Vagina (tissue), 2 donors: ENCODE results near the gene TNKS1BP1. TPM values are rescaled to one million over a fixed set of nuclear protein-coding genes. Genes with fewer than 3 reads are reported as not detected.
A peak's percentile ranks its signal among the peaks of the same experiment; 100 is the strongest.

Experiments used
- DNase-seq, 2 donors: peaks; one replicate each; pipeline ENCODE4 v3.0.0-alpha.2; 2017; ENCODE audit errors: extremely low spot score in 2 of 2
- H3K27ac ChIP-seq: fragments of 200-600 bp; sonication (generic); one replicate; pipeline ENCODE4 v1.5.1; 2019
- H3K27me3 ChIP-seq: fragments of 200-600 bp; sonication (generic); one replicate; pipeline ENCODE4 v1.5.1; 2019
- H3K36me3 ChIP-seq, 2 donors: fragments of 200-600 bp; sonication (generic); one replicate each; pipeline ENCODE4 v1.5.1; 2017 to 2019
- H3K4me1 ChIP-seq: fragments of 200-600 bp; sonication (generic); one replicate; pipeline ENCODE4 v1.5.1; 2019
- H3K4me3 ChIP-seq, 2 donors: fragments of 200-600 bp; sonication (generic); 1 replicate in 1 of 2; 2 replicates in 1 of 2; pipeline ENCODE4 v1.5.1; 2016 to 2019
- H3K9me3 ChIP-seq: fragments of 200-600 bp; sonication (generic); one replicate; pipeline ENCODE4 v1.5.1; 2019
- POLR2A ChIP-seq, 2 donors: fragments of 450-650 bp; IDR thresholded peaks; one replicate each; pipeline ENCODE4 v1.6.1; 2017; ENCODE audit warnings: antibody characterized with exemption in 2 of 2, mild to moderate bottlenecking in 2 of 2, moderate library complexity in 2 of 2
- POLR2AphosphoS5 ChIP-seq, 2 donors: sonication (generic); formaldehyde crosslinking; IDR thresholded peaks; one replicate each; pipeline ENCODE4 v1.9.0; 2017; ENCODE audit warnings: antibody characterized with exemption in 2 of 2, mild to moderate bottlenecking in 2 of 2, low read depth in 1 of 2; ENCODE audit not compliant: insufficient read depth in 1 of 2
- intact Hi-C: fragments of 100-400 bp; cut with DNase I; formaldehyde crosslinking; loops from one replicate; pipeline ENCODE4 v1.15.1; 2023
- total RNA-seq: library from RNA; depleted of rRNA; stranded (reverse); fragments of >200 nt; gene quantifications from one replicate; pipeline ENCODE4 v1.2.3, GENCODE V29; 2016
- TF ChIP-seq, protein P1 (sequence below), 3 experiments: fragments of 450-650 bp in 2 of 3; fragments of 200-600 bp in 1 of 3; sonication (generic) in 1 of 3; IDR thresholded peaks; one replicate each; pipeline ENCODE4 v1.5.1; 2017 to 2019; ENCODE audit warnings: antibody characterized with exemption in 3 of 3, mild to moderate bottlenecking in 2 of 3, moderate library complexity in 2 of 3

TNKS1BP1 gene
- total RNA-seq, 1 donor from 2014 or later = 159 TPM

DNA sequence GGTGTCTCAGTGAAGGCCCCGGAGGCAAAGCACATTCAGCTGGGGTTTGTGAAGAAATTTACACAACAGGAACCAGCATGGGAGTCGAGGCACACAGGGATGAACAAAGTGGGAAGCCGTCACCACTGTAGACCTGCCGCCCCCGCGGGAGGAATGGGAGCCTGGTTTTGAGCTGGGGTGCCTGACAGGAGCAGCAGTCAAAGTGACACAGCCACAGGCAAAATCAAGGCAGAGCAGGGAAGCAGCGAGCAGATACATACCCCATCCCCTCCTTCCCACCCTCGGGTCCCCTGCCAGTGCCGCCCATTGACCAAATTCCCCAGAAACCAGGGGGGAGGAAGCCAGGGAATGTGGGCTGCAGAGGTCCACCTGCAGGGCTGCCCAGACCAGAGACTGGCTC, 34.2 kb upstream of the TNKS1BP1 start:
- intact Hi-C loops = no loop called here
- no peaks in the 10 kb centered on the region for H3K9me3 ChIP-seq
- TF ChIP-seq POLR2A (IDR thresholded peaks at IDR 0.05) (no peak), POLR2AphosphoS5 (IDR thresholded peaks at IDR 0.05; ENCODE audit: insufficient read depth in 1 of 2, low read depth in 1 of 2) (no peak)
- TF ChIP-seq, protein P1, sequence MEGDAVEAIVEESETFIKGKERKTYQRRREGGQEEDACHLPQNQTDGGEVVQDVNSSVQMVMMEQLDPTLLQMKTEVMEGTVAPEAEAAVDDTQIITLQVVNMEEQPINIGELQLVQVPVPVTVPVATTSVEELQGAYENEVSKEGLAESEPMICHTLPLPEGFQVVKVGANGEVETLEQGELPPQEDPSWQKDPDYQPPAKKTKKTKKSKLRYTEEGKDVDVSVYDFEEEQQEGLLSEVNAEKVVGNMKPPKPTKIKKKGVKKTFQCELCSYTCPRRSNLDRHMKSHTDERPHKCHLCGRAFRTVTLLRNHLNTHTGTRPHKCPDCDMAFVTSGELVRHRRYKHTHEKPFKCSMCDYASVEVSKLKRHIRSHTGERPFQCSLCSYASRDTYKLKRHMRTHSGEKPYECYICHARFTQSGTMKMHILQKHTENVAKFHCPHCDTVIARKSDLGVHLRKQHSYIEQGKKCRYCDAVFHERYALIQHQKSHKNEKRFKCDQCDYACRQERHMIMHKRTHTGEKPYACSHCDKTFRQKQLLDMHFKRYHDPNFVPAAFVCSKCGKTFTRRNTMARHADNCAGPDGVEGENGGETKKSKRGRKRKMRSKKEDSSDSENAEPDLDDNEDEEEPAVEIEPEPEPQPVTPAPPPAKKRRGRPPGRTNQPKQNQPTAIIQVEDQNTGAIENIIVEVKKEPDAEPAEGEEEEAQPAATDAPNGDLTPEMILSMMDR (IDR thresholded peaks at IDR 0.05) = no peak
- H3K4me1 ChIP-seq = peaks cover 18% of the 10 kb centered on the region
- no peaks in the 10 kb centered on the region for H3K36me3 ChIP-seq
- H3K27ac ChIP-seq = no peak overlapping the region
- DNase-seq = no peak
- no peaks in the 10 kb centered on the region for H3K27me3 ChIP-seq
- no peak overlapping the region for H3K4me3 ChIP-seq

DNA sequence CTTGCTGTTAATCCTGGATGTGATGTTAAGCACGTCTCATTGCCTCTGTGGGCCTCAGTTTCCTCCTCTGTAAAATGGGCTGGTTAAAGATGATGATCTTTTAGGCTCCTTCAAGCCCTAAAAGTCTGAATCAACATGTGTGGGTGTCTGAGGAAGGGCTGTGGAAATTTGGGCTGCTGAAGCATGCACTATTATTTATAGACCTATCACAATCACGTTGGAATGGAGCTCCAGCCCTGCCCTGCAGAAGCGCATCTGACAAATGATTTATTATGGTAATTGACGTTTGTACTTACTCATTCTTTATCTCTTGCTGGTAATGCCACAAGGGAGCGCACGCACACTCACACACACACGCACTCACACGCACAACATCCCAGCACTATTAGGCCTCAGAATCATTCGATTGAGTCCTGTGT, 33.8 kb upstream of the TNKS1BP1 start:
- H3K9me3 ChIP-seq = no peaks in the 10 kb centered on the region
- no peak overlapping the region for H3K4me3 ChIP-seq
- no peak for DNase-seq
- H3K27ac ChIP-seq = no peak overlapping the region
- H3K4me1 ChIP-seq = peaks cover 18% of the 10 kb centered on the region
- no peak for TF ChIP-seq POLR2AphosphoS5 (IDR thresholded peaks at IDR 0.05; ENCODE audit: insufficient read depth in 1 of 2, low read depth in 1 of 2)
- TF ChIP-seq POLR2A (IDR thresholded peaks at IDR 0.05) = no peak
- TF ChIP-seq, protein P1 (IDR thresholded peaks at IDR 0.05) = no peak
- intact Hi-C loops = no loop called here
- H3K27me3 ChIP-seq = no peaks in the 10 kb centered on the region
- no peaks in the 10 kb centered on the region for H3K36me3 ChIP-seq

DNA sequence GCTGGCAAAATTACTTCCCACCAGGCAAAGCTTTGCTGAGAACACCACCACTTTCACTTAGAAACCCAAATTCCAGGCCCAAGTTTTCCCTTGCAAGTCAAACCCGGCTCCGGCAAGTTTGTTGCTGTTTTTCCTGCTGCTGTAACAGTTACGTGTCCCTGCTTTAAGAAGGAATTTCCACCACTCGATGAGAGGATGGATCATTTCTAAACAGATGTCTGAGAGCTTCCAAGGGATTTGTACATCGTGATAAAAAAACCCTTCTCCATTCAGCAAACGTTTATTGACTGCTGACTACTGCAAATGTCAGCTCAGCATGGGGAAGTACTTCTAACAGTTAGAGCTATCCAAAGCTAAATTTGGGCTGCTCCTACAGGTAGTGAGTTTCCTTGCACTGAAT, 33.1 kb upstream of the TNKS1BP1 start:
- H3K27me3 ChIP-seq = no peaks in the 10 kb centered on the region
- intact Hi-C loops = no loop called here
- no peak for DNase-seq
- no peaks in the 10 kb centered on the region for H3K36me3 ChIP-seq
- H3K9me3 ChIP-seq = no peaks in the 10 kb centered on the region
- TF ChIP-seq POLR2AphosphoS5 (IDR thresholded peaks at IDR 0.05; ENCODE audit: insufficient read depth in 1 of 2, low read depth in 1 of 2) = no peak
- TF ChIP-seq, protein P1 (IDR thresholded peaks at IDR 0.05) = no peak
- no peak for TF ChIP-seq POLR2A (IDR thresholded peaks at IDR 0.05)
- H3K4me1 ChIP-seq = peaks cover 18% of the 10 kb centered on the region
- no peak overlapping the region for H3K4me3 ChIP-seq
- H3K27ac ChIP-seq = peak overlapping the region; percentile 33

DNA sequence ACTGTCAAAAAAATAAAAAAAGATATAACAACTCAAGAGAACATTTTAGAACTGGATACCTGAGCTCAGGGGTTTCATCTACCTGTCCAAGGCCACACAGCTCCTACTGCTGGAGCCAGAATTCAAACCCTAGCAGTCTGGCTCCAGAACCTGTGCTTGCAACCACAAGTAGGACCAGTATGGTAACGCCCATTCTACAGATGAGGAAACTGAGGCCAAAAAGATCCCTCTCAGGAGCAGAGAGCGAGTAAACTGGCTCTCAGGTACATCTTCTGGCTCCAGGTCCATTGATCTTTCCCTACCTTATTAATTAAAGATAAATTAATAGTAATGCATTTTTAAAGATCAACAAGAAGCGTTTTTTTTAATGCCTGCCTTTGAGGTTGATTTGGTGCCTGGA, 32.6 kb upstream of the TNKS1BP1 start:
- Histone ChIP-seq H3K4me1 (peaks cover 18% of the 10 kb centered on the region), H3K27me3 (no peaks in the 10 kb centered on the region), H3K36me3 (no peaks in the 10 kb centered on the region), H3K27ac (peak overlapping the region; percentile 33), H3K9me3 (no peaks in the 10 kb centered on the region), H3K4me3 (no peak overlapping the region)
- TF ChIP-seq POLR2AphosphoS5 (IDR thresholded peaks at IDR 0.05; ENCODE audit: insufficient read depth in 1 of 2, low read depth in 1 of 2) (no peak), POLR2A (IDR thresholded peaks at IDR 0.05) (no peak)
- TF ChIP-seq, protein P1 (IDR thresholded peaks at IDR 0.05) = no peak
- no peak for DNase-seq
- intact Hi-C loops = no loop called here

DNA sequence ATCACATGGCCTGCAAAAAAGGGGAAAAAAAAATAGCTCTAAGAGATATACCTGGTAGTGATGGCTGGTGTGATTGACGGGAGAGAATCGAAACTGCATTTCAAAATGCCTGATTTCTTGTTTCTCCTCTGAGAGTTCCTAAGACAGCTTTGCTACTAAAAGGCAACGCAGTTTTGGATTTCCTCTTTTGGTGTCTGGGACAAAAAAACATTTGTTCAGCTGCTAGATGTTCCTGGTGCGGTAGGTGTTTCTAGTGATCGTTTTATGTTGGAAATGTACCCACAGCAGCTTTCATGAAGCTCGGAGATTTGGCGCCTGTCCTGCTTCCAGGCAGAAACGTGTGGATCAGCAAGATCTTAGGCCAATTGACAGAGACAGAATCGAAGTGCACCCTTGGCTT, 31.5 kb upstream of the TNKS1BP1 start:
- Histone ChIP-seq H3K27me3 (no peaks in the 10 kb centered on the region), H3K4me3 (no peak overlapping the region), H3K27ac (no peak overlapping the region), H3K9me3 (no peaks in the 10 kb centered on the region), H3K36me3 (no peaks in the 10 kb centered on the region), H3K4me1 (peaks cover 18% of the 10 kb centered on the region)
- TF ChIP-seq, protein P1 (IDR thresholded peaks at IDR 0.05) = no peak
- TF ChIP-seq POLR2AphosphoS5 (IDR thresholded peaks at IDR 0.05; ENCODE audit: insufficient read depth in 1 of 2, low read depth in 1 of 2) (no peak), POLR2A (IDR thresholded peaks at IDR 0.05) (no peak)
- intact Hi-C loops = no loop called here
- no peak for DNase-seq
